ENCODE measurements around the gene UCHL3.

UCHL3 gene

DNA sequence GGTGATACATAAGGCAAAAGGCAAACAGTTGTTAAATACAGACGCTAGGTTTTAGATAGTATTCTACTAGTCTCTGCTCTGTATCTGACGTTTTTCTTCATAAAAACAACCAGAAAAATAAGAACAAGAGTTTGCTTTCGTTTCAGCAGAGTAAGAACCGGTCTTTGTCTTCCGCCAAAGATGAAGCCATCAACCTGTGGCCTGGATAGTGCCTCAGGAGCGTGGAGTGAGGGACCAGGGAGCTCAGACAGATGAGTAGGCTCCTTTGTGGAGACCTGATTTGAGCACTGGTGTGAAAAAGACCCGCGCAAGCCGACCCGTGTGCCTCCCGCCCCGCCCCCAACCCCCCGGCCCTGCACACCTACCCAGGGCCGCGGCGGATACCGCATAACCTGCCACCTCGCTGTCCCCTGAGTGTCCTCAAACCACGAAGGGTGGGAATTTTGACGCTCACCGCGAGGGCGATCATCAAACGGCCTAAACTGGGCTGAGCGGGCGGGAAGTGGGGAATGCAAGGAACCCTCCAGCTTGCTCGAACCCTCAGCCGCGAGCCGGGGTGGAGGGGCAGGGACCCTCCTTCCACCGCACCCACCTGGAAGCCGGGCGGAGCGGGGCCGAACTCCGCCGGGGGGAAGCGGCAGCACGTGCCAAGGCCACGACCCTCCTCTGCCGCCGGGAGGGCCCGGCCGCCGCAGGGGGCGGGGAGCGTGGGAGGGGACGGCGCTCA is 85.7 kb downstream of the UCHL3 start:
- DNase-seq, result no peak

DNA sequence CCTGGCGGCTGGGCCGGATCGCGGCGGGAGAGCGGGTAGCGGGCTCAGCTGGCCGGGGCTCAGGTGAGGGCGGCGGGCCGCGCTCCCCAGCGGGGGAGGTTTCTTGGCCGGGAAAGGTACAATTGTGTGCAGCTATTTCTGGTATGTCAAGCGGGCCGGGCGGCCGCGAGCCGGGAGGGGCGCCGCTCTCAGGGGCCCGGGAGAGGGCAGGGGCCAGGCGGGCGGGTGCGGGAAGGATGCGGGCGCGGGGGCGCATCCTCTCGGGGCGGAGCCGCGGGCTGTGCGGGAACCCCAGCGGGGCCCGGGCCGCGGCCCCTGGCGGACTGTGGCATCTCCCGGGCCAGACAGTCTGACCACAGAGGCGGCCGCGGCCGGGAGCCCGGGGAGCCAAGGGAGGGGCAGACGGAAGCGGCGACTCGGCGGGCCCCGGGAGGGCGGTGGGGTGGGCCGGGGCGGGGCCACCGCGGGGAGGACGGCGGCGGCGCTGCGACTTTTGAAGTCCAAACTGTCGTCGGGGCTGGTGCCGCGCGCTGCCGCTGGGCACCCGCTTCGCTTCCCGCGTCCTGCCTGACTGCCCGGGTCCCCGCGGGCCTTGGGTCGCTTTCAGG is 86.3 kb downstream of the UCHL3 start, which contains the start of gene LMO7:
TSS of gene LMO7 (plus strand) at position 503 of the 608 bp plus-strand sequence. CDS start 328 bp downstream, outside the sequence.
- DNase-seq, result peak; percentile 34

DNA sequence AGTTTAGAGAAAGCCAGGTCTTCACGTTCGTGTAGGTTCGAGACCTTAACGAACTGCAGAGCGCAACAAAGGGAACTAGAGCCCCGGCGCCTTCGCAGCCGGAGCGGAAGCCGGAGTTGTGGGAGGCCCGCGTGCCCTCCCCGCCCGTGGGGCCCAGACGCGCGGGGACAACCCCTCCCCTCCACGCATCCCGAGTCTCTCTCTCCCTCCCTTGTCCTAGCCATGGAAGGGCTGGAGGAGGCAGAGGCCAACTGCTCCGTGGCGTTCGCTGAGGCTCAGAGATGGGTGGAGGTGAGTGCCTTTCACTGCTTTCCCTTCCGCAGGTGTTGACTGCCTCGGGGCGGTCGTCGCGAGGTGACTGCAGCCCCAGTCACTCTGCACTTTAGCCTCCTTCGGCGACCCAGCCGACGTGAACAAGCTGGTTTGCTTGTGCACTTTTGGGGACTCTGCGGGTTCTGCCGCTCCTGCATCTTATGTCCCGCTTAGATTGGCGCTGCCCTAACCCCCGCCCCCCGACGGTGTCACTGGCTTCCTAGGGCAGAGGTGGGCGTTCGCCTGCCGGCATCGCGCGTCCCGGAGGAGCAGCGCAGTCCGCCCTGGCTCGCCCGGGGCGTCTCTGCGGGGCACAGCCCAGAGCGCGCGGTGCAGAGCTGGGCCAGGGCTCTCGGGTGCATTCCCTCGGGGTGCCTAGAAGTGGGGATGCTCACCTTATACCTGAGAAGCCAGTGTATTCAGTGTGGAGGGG is 87.0 kb downstream of the UCHL3 start:
- DNase-seq, result no peak

DNA sequence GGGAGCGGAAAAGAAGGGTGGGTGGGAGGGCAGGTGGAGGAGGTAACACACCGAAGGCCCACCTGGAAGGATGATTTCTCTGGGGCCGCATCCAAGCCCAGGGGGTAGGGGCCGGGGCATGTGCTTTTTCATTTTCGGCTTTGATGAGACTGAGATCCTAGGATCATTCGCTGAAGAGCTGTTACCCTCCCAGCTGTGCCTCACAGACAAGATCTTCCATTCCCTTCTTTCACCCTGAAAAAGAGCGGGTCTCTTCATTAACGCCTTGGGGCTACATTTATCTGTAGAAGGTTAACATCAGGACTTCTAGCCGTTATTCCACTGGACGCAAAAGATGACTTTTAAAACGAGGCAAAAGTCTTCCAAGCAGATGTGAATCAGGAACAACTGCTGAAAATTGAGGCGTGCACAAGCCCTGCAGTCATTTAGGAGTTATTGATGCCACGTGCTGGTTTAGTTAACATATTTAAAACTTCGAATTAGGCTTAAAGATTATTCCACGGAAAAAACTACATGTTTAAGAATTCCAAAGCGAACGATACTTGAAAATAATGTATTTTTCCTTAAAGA is 87.7 kb downstream of the UCHL3 start:
- DNase-seq, result no peak

DNA sequence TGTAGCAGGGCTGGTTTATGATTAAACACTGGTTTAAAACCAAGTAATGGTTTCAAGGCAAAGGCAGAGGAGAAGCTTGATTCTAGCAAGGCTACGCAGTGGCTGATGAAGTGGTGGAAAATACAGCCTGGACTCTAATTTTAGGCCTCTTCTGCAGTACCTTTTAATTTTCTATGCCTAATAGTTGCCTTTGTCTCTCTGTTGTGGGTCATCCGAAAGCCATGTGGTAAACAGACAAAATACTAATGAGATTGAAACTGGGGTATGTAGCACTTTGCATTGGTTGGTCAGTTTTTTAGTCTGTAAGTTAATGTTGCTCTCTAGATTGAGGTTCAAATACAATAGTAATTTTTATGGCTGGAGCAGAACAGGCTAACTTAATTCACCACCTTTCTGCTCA is 89.9 kb downstream of the UCHL3 start:
- no peak for DNase-seq

DNA sequence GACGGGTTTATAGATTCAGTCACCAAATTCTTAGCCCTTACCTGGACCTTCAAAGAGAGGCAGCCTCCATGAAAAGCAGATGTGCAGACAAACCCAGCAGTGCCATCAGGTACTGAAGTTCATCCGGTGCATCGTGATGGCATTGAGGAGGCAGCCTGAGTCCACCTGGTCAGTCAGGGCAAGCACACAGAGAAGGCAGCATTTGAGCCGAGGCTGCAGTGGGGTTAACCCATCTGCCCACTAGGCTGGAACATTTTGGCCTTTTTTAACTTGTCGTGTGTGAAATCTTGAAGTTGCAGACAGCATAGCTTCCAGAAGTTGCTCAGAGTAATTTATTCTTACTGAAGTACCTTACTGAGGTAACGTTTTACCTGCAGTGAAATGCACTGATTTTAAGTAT is 91.4 kb downstream of the UCHL3 start:
- DNase-seq, result no peak

DNA sequence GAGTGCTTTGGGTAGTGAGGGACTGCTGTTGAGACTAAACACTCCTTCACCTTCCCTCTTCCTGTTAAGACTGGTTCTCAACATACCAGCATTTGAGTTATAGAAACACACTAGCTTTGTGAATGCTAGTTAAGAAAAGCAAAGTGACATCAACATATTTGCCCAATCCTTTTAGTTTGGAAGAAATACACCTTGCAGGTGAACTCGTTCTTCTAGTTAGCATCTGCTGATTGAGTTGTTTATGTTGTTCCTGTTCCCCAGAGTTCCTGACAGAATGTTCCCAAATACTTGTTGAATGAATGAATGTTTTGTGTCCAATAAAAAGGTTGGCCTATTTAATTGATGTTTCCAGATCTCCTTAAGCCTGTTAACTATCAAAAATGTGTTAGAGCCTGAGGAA is 93.6 kb downstream of the UCHL3 start:
- no peak for DNase-seq

DNA sequence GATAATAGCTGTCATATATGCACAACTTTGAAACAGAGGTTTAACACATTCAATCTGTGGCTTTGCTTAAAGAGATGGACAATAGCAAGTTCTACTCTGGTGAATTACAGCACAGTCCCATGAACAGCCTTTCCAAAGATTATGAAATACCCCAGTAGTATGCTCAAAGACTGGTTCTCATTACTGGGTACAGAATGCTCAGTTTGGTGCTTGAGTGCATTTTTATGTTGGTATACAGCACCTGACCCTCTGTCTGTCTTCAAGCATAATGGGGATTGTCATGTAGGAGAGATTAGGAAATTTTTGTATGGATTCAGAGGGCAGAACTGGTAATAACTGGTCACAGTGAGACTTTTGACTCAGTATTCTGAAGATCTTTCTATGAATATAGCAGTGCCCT is 94.1 kb downstream of the UCHL3 start:
- DNase-seq, result no peak

DNA sequence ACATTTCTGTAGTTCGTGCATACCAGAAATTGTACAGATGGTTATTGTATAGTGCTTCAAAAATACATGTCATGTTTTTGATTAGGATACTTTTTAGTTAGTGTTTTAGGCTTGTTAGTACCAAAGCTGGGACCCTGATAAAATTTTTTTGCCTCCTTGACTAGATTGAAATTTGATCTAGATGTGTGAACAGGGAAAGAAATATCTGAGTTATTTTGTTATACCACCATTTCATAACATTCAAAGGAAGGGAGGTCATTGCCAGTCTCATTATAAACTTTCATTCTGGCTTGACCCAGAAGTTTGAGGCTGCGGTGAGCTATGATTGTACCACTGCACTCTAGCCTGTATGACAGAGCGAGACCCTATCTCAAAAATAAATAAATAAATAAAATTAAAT is 95.5 kb downstream of the UCHL3 start:
- DNase-seq, result no peak

DNA sequence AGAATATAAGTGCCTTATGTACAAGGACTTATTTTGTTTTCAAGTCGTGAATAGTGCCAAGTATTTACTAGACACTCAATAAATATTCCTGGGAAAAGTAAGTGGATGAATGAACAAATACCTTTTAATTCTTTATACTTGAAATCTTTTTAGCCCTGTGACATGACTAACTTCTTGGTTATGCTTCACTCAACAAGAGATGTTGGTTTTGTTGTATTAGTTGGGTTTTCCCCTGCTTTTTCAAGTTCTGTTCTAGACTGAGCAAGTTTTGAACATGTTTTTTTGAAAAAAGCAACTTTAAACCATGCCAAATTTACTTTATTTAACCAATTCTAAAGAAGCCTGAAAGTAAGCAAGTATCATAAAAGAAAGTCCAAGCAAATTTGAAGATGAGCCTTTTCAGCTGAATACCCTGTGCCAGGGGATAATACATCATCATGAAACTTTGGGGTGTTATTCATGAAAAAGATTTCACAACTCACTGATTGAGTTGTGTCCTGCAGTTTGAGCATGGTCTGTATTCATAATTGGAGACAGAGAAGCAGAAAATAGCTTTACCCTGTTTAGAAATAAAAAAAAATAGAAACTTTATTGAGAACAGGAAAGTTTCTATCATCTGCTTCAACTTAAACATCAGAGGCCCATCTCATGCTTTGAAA is 97.7 kb downstream of the UCHL3 start:
- no peak for DNase-seq

DNA sequence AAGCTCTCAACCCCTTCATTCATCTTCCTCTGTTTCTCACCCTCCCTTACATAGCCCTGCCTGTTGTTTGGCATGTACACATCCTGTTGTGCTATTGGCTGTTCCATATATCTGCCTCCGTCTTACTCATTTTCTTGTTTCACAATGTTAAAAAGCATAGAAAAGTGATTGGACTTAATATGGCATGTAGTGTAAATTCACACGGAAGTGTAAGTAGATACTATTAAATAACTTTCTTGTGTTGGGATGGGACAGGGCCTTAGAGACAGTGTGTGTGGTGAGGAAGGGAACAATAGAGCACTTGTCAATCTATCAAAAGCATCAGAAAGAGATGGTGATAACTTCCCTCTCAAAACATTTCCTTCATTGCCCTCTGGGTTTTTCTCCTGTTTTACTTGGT is 98.9 kb downstream of the UCHL3 start:
- DNase-seq, result no peak

DNA sequence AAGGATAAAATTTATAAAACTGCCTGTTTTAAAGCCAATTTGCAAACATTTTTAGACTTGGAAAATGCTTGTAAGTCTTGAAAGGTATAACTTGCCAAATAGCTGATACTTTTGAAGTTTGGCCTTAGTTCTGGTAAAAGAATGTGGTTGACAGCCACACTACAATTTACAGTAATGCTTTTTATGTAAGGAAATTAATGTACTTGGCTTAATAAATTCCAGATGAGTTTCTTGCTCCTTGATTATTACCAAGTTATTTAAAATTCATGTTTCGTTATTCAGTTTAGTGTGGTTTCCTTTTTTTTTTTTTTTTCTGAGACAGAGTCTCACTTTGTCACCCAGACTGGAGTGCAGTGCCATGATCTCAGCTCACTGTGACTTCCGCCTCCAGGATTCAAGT is 101.4 kb downstream of the UCHL3 start:
- no peak for DNase-seq

DNA sequence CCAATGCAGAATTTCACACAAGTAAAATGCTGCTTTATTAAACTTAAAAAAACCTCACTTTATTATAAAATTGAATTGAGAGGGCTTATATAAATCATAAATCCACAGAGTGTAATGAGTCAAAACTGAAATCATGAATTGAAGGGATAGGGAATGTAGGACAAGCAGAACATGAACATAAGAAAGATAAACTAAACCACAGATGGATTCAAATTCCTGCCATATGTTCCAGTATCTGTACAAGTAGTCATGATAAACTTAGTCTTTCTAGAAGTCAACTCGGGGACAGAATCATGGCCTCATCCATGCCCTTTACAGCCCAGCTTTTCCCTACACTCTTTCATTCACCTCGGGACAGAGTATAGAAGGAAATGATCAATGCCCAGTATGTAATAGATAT is 103.1 kb downstream of the UCHL3 start:
- no peak for DNase-seq
